Lower leg skin (tissue), 3 donors: Measurements from ENCODE around the gene MYOT.

ENCODE experiments used
- CTCF ChIP-seq, 3 donors: fragments of 450-650 bp; IDR thresholded peaks; one replicate each; pipeline ENCODE4 v1.5.1; 2016; ENCODE audit warnings: antibody characterized with exemption in 3 of 3, mild to moderate bottlenecking in 3 of 3, moderate library complexity in 2 of 3
- POLR2A ChIP-seq, 2 donors: fragments of 450-650 bp; IDR thresholded peaks; one replicate each; pipeline ENCODE4 v1.6.1; 2016 to 2017; ENCODE audit warnings: antibody characterized with exemption in 2 of 2, mild to moderate bottlenecking in 1 of 2, moderate library complexity in 1 of 2

GRCh38 chr5:137880313-137880712 lies 12.7 kb downstream of the MYOT start:
- TF ChIP-seq CTCF (IDR thresholded peaks at IDR 0.05), result no peak
- no peak for TF ChIP-seq POLR2A (IDR thresholded peaks at IDR 0.05)
